Hepatocyte (in vitro differentiated cells): ENCODE data around the gene ALDH1A3.
"Not testable (repeated sequence)": the region's sequence is repeated elsewhere in the genome, so short reads cannot be mapped to it uniquely, and the experiment has no call there.

ENCODE experiments used
- EZH2 ChIP-seq: fragments of 200-600 bp; sonication (generic); IDR thresholded peaks from 2 replicates; pipeline ENCODE4 v1.6.1; 2016; ENCODE audit warnings: antibody characterized with exemption, mild to moderate bottlenecking, borderline replicate concordance
- EZH2phosphoT487 ChIP-seq: fragments of 200-600 bp; sonication (generic); IDR thresholded peaks from one replicate; pipeline ENCODE4 v1.6.1; 2018; ENCODE audit warnings: antibody characterized with exemption, mild to moderate bottlenecking, low read depth, moderate library complexity; ENCODE audit not compliant: unreplicated experiment, severe bottlenecking

- TF ChIP-seq EZH2, EZH2phosphoT487: not testable (repeated sequence)
These were observed 28.1 kb upstream of the ALDH1A3 start for GRCh38 chr15:100851428-100852015.
